GM19467 (cell line): ENCODE data around the gene DNTT.
A peak's percentile ranks its signal among the peaks of the same experiment; 100 is the strongest.

Source experiments
- ATAC-seq: cut with Tn5 transposase; IDR thresholded peaks from one replicate; pipeline ENCODE4 v1.9.1; 2021; ENCODE audit warnings: mild to moderate bottlenecking, moderate library complexity; ENCODE audit not compliant: unreplicated experiment

DNTT gene

DNA sequence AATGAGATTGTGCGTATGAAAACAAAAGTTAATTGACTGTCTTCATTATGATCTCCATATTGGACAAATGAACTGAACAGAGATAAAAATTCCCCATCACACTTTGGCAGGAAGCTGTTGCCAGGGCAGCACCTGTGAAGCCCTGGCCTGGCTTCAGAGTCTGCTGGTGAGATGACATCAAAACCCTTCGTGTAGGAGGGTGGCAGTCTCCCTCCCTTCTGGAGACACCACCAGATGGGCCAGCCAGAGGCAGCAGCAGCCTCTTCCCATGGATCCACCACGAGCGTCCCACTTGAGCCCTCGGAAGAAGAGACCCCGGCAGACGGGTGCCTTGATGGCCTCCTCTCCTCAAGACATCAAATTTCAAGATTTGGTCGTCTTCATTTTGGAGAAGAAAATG is at the start of gene DNTT:
DNTT (plus strand) TSS at position 205 of the 400 bp plus-strand sequence; CDS start at position 269, 64 bp downstream.
- ATAC-seq: no peak

DNA sequence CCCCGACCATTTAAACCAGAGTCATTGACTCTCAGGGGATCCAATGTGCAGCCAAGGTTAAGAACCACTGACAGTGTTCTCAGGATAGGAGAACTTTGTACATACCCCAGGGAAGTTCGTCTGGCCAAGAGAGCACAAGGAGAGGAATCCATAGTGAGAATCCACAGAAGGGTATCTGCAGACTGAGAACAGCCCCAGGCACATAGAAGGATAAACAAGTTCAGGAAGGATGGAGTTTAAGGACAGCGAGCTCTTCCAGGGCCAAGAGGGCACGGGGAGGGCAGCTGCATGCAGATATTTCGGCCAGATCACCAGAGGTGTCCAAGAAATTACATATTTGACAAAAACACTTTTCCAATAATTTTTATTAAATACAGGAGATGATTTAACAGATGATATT is 49.3 kb upstream of the DNTT start:
- no peak for ATAC-seq

DNA sequence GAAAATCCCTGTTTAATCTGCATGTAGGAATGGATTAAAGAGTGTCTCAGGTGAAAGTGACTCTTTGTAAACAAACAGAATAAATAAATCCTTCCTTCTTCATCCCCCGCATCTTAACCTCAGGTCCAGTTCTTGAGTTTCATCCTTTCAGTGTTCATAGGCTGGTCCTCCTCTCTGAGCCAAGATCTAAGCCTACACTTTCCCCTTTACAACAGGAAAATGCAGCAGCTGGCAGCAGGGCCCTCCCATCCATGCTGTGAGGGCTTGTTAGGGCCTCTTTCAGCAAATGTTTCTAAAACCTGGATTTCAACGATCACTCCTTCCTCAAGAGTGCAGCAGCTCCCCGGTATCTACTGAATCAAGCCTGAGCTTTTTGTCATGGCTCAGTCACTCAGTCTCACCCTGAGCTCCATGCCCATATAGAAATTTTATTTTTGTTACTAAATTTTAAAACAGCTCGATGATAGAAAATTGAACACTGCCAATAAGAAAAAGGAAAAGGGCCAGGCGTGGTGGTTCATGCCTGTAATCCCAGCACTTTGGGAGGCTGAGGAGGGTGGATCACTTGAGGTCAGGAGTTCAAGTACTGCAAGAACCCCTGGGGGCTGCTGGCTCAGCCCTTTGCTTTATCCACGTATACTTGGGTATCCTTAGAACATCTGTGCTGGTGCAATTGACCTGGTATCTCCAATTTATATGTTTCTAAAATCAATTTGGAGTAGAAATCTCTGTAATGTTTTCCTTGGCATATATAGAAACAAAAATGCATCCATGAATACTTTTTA is 48.5 kb upstream of the DNTT start:
- no peak for ATAC-seq

DNA sequence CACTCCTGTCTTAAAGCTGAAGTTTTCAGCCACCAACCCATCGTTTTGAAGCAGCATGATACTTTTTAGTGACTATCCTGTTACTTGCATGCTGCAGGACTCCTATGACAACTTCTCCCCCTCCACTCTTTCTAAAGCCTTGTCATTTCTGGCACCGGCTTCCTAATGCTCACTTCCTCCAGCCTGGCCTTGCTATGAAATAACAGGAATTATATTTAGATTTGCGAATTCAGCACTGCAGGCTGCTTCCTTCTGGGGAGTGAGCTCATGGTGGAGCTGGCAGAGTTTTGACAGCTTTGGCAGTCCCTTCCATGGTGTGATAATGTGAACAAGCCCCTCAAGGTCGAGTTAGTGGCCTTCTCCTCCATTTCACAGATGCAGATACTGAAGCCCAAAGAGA is 46.3 kb upstream of the DNTT start:
- no peak for ATAC-seq

DNA sequence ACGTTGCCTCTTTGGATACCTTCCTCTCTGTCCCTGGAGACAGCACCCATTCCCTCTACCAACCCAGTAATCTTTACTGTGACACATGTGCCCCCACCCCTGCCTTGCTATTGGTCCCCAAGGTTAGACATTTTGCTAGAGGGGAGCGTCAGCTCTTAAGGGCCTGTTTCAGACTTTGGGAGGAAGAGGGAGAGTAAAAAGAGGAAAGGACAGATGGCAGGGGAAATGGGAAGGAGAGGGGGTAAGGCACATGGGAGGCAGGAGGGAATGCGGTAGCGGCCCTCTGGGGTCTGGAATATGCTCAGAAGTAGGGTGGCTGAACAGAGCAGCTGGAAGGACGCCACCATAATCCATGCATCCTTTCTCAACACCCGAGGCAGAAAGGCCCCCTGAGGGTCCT is 45.1 kb upstream of the DNTT start:
- ATAC-seq: no peak

DNA sequence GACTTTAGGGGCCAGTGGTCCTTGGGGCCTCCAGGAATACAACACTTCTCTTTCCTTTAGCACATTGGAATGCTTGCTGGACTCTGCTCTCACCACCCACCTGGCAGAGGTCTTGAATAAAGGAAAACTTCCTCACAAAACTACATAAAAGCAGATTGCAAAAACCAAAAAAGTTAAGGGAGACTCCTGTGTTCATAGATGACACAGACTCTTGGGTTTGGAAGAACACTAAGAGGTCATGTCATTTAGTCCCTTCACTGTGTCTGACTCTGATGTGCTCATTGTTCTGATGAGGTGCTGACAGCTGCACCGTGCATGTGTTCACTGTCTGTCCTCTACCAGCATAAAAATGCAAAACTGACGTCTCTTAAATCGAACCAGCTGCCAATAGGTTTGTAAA is 44.2 kb upstream of the DNTT start:
- ATAC-seq: no peak

DNA sequence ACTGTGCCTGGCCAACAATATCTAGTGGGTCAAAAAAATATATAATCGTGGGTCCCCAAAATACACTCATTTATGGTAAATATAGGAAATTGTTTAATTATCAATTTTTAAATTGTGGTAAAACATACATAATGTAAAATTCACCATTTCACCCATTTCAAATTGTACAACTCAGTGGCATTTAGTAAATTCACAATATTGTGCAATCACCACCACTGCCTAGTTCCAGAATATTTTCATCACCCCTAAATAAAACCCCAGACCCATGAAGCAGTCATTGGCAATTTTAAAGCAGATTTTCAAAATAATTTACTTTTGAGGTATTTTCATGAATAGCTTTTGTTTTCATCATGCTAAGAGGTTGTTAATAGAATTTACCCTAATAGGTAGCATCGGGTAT is 43.1 kb upstream of the DNTT start:
- ATAC-seq: no peak

DNA sequence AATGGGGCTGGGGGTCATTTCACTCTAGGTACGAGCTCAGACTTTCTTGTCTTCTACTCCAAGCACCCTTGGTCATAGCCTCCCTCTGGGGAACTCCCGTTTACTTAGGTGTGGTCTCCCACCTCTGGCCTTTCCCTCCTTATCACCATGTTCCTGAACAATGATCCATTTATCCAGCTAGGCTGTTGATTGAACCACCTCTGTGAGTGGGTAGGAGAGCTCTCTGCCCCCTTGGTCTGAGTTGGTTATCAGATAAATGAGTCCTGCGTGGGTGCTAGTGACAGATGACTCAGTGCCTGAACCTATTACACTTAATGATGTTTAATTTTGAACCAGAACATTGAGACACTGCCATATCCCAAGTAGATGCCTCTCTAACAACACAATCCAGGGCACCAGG is 42.3 kb upstream of the DNTT start:
- ATAC-seq: no peak

DNA sequence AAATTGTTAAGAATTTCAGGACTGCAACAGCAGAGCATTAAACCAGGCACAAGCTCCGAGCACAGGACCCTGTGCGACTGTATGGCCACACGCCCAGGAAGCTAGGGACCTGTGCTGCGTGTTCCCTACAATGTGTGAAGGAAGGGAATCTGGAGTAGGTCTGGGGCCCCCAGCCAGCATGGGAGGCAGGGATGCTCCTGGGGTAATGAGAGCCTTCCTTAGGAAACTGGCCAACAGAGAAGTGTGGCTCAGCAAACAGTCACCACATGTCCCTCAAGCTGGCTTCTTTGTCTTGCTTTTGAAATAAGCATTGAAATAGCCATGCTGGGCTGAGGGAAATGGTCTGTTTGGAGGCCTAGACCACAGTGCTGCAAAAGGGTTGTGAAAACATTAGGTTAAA is 41.1 kb upstream of the DNTT start:
- ATAC-seq: no peak

DNA sequence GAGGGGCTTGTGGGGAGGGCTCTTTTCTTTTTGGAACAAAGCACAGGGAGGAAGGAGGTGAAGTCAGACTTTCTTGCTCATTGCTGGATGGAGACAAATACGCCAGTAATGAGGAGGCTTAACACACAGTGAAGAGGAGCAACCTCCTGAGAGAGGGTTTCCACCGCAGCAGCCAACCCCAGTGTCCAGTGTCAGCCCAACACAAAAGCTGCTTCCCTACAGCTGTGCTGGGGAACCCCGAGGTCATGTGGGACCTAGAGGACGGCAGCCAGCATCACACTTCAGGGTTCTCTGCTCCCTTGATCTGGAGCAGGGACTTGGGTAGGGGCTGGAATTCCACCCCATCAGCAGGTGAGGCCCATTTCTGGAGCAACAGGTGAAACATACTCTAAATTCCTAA is 40.6 kb upstream of the DNTT start:
- no peak for ATAC-seq

DNA sequence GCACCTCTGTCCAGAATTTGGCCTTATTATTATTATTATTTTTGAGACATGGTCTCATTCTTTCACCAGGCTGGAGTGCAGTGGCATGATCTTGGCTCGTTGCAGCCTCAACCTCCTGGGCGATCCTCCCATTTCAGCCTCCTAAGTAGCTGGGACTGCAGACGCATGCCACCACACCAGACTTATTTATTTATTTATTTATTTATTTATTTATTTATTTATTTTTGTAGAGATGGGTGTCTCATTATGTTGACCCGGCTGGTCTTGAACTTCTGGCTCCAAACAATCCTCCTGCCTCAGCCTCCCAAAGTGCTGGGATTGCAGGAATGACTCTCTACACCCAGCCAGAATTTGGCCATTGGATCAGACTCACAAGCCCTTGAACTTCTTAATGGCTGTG is 39.3 kb upstream of the DNTT start:
- ATAC-seq: no peak

DNA sequence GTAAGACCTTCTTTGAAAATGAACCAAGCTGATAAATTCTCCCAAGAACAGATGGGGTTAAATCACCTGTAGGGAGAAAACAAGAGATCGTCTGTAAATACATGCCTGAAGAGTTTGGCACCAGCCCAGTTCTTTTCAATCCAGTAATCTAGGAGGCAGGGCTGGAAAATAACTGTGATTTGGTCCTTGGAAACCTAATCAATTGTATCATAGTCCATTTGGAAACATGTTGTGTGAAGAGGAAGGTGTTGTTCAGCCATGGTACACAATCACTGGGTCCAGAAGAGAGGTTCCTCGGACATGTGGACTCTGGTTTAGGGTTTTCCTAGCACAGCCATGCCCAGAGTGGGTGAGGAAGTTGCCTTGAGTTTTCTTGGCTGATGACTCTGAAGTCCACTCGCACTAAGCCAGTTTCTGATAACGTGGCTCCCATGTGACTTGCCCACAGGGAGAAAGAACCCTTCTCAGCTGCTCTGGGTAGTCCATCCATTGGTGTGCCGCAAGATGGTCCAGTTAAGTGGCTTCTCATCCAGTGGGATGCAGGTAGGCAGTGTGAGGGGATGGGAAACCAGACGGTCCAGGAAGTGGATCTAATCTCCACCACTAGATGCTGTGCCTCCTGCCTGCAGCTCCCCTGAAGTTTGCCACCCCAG is 38.0 kb upstream of the DNTT start:
- ATAC-seq: no peak

DNA sequence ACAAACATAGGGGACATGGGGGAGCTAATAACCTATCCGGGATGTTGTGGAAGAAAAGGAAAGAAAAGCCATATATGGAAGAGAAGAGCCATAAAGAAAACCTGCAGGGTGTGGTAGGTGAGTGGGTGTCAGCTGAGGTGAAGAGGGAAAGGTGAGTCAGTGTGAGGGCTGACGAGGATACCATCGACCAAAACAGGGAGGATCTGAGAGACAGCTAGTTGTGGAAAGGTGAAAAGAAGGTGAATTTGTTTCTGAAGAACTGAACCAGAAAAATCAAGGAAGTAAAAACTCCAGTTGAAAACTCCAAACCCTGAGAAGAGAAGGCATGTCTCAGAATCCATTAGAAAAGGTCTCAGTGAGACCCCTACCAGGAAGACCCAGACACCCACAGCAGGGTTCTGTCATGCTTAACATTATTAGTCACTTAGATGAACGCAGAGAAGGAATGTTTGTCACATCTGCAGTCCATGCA is 37.0 kb upstream of the DNTT start:
- no peak for ATAC-seq

DNA sequence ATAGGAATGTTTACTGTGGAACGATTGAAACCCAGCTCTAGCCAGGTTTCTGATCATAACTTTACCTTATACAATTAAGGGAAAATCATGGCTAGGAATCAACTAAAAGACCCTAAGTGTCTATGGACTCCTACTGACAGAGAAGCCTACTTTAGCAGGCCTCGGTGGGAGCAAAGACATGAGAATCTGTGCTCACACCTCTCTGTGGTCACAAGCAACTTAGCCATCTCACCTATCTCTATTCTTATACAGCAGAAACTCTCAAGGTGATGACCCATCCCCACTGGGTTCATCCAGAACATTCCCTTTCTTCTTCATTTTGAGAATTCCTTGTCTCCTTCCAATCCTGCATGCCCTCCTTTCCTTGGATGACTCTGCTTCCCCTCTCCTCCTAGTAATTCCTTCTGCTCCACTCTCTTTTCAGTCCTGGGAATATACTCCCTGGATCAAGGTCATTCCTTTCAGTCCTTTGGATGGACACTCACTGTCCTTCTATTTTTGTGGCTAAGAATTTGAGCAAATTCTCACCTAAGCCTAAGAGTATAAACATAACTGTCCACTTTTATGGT is 35.8 kb upstream of the DNTT start:
- no peak for ATAC-seq

DNA sequence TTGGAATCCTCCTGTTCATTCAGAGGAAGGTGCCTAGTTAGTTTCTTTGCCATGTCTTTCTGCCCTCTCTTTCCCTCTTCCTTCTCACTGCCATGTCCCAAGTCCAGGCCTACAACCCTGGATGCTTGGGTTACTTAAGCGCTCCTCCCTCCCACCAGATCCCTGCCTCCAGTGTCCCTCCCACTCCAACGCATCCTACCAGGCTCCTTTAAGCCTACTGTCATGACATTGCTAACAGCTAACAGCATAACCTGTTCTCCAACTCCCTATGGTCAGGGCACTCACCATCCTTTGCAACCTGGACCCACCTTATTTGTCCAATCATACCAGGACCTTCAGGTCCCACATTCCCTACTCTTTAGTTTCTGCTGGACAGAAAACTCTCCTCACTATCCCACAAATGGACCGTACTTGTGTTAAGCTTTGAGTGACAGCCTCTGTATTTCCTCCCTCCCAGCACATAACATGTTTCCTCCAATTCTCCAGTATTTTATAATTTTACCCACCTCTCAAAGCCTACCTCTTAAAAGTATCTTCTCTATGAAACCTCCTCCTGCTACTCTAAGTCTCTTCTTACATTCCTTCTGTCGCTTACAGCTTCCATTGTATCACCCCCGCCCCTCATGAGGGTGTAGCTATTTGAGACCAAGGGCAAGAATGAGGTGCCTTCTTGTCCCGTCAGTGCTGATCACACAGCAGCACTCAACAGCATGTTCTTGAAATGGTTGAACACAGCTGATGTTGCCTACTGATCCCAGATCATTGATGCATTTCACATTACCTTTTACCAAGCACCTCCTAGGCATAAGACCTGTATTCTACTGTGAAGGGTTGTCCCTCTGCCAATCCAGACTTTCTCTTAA is 34.6 kb upstream of the DNTT start:
- ATAC-seq: no peak

DNA sequence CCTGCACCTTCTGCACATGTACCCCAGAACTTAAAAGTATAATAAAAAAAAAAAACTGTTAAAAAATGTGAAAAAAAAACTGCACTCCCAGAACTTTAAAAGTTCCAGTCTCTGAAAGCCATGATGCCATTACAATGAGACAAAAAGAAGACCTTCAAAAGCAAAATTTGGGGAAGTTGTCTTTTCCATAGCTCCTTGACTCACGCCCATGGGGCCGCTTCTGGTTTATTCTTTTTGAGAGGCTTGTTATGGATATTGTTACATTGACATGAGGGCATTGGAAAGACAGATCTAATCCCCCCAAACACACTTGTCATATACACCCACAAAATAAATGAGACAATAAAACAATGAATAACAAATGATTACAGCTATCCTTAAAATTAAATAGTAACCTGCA is 33.7 kb upstream of the DNTT start:
- no peak for ATAC-seq

DNA sequence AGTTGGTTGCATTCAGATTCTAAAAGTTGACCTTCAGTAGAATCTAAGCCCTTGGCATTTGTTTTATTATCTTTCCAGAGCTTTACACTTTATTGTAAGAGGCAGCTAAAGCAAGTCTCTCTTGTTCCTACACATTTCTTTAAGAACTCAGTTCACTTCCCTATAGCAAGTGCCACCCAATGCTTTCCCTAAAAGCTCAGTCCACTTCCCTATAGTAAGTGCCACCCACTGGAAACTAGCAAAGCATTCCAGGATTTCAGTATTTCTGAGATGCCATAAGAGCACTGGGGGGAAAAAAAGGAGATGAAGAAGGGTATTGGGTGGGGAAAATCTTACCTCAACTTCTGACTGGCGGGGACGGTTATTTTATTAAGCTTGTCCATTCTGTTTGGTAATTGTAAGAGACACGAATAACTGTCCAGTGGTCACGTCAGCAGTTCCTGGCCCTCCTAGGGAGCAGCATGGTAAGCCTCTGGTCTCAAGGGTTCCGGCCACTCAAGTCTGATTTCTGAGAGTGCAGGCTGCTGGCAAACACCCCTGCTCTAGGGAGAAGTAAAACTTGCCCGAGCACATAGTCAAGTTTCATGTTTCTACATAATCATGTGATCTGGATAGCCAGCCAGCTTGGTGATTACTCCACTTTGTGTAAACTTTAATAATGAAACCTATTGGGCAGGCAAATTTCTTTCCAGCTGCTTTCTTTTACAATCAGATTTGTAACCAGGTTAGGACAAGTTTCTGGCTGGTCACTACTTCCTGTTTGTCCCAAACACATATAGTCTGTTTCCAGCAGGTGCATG is 33.0 kb upstream of the DNTT start, which contains the start of gene BLNK:
BLNK (minus strand) TSS at position 554 of the 800 bp plus-strand sequence; CDS start at position 383, 171 bp downstream.
- peak; percentile 70 for ATAC-seq

DNA sequence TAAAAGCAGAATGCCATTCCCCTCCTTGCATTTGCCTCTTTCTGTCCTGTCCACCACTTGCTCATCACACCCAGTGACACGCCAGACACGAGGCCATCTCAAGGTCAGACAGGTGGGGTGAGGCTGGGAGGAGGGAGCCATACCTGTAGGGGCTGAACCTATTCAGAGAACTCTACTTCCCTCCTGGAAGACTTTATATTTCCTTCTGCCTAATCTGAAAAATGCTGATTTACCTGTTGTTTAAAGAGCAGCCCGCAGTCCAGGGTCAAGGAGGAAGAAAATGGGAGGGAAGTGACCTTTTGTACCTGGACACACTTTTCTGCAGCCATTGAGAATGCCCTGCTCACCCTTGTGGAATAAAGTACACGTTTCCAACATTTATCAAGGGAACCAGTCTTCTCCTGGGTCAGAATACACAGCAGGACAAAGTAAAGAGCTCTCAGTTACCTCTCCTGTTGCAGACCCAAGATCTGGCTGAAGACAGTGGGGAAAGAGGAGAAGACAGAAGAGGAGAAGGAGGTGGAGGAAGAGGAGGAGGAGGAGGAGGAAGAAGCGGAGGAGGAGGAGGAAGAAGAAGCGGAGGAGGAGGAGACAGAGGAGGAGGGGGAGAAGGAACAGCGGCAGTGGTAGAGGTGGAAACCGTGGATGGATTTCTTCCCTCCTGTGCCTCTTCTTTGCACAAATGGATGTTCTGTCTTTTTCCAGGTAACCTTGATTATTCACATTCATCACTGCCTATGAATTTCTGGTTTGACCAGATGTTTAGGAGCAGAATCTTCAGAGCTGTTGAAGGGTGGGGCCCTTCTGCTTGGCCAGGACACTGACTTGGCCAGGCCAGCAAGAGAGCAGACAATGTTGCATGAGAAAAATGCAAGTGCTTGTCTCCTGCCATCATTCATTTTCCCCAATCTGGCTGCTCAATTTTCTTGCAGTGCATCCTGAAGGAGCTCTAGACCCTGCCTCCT is 31.6 kb upstream of the DNTT start:
- peak; percentile 0 for ATAC-seq
